DOHH2 (cell line): ENCODE results near the gene EIF2D.

Source experiments
- H3F3A ChIP-seq: fragments of 200-600 bp; sonication (generic), shearing (Covaris generic); 2 replicates; pipeline ENCODE4 v1.6.0; 2016; ENCODE audit warnings: antibody characterized with exemption, mild to moderate bottlenecking; ENCODE audit not compliant: control insufficient read depth, insufficient read depth
- H3K27ac ChIP-seq: fragments of 200-600 bp; sonication (generic); 2 replicates; pipeline ENCODE4 v1.5.1; 2014; ENCODE audit warnings: low read depth, mild to moderate bottlenecking, low read length, moderate library complexity
- H3K27me3 ChIP-seq: fragments of 200-600 bp; sonication (generic); 2 replicates; pipeline ENCODE4 v1.6.1; 2014; ENCODE audit warnings: mild to moderate bottlenecking, low read length, mixed read lengths; ENCODE audit not compliant: control insufficient read depth
- H3K36me3 ChIP-seq: fragments of 200-600 bp; sonication (generic); 2 replicates; pipeline ENCODE4 v1.6.1; 2014; ENCODE audit warnings: mild to moderate bottlenecking, low read length, moderate library complexity, mixed read lengths; ENCODE audit not compliant: control insufficient read depth
- H3K4me1 ChIP-seq: fragments of 200-600 bp; sonication (generic); 2 replicates; pipeline ENCODE4 v1.6.1; 2014; ENCODE audit warnings: mild to moderate bottlenecking, low read length, mixed read lengths; ENCODE audit not compliant: control insufficient read depth
- H3K4me2 ChIP-seq: fragments of 200-600 bp; sonication (generic); 2 replicates; pipeline ENCODE4 v1.6.0; 2014; ENCODE audit warnings: mild to moderate bottlenecking, low read length, moderate library complexity
- H3K4me3 ChIP-seq: fragments of 200-600 bp; sonication (generic); 2 replicates; pipeline ENCODE4 v1.5.1; 2014; ENCODE audit warnings: mild to moderate bottlenecking, low read length, mixed read lengths
- H3K79me2 ChIP-seq: fragments of 200-600 bp; sonication (generic); 2 replicates; pipeline ENCODE4 v1.6.1; 2014; ENCODE audit warnings: mild to moderate bottlenecking, low read length, mixed read lengths; ENCODE audit not compliant: control insufficient read depth
- H3K9me2 ChIP-seq: fragments of 200-600 bp; sonication (generic); replicated peaks from 2 replicates; pipeline ENCODE4 v1.6.1; 2014; ENCODE audit warnings: mild to moderate bottlenecking, low read length, mixed read lengths; ENCODE audit not compliant: control insufficient read depth
- H3K9me3 ChIP-seq: fragments of 200-600 bp; sonication (generic); 2 replicates; pipeline ENCODE4 v1.6.1; 2014; ENCODE audit warnings: antibody characterized with exemption, low read length, mixed read lengths; ENCODE audit not compliant: control insufficient read depth, insufficient read depth
- H4K20me1 ChIP-seq: fragments of 200-600 bp; sonication (generic); 2 replicates; pipeline ENCODE4 v1.6.0; 2014; ENCODE audit warnings: low read depth, mild to moderate bottlenecking, antibody characterized with exemption, low read length, moderate library complexity; ENCODE audit not compliant: control insufficient read depth, insufficient read depth
- CTCF ChIP-seq: fragments of 200-600 bp; sonication (generic); IDR thresholded peaks from one replicate; pipeline ENCODE4 v1.5.1; 2014; ENCODE audit warnings: antibody characterized with exemption, mild to moderate bottlenecking, low read depth, low read length; ENCODE audit not compliant: poor library complexity, severe bottlenecking
- EZH2phosphoT487 ChIP-seq: fragments of 200-600 bp; sonication (generic); IDR thresholded peaks from 2 replicates; pipeline ENCODE4 v1.6.1; 2017; ENCODE audit warnings: borderline replicate concordance, mild to moderate bottlenecking, antibody characterized with exemption, low read length, moderate library complexity, mixed read lengths

Gene EIF2D

GRCh38 chr1:206595581-206596318 lies 16.5 kb downstream of the EIF2D start:
- Histone ChIP-seq H3K4me2 (no peak overlapping the region), H4K20me1 (no peaks in the 10 kb centered on the region), H3K27ac (no peak overlapping the region), H3F3A (no peaks in the 10 kb centered on the region), H3K9me3 (no peaks in the 10 kb centered on the region), H3K9me2 (no peaks in the 10 kb centered on the region), H3K27me3 (no peaks in the 10 kb centered on the region), H3K4me1 (no peaks in the 10 kb centered on the region), H3K36me3 (peaks cover 81% of the 10 kb centered on the region), H3K79me2 (no peaks in the 10 kb centered on the region), H3K4me3 (no peak overlapping the region)
- TF ChIP-seq CTCF (no peak), EZH2phosphoT487 (no peak)

DNA sequence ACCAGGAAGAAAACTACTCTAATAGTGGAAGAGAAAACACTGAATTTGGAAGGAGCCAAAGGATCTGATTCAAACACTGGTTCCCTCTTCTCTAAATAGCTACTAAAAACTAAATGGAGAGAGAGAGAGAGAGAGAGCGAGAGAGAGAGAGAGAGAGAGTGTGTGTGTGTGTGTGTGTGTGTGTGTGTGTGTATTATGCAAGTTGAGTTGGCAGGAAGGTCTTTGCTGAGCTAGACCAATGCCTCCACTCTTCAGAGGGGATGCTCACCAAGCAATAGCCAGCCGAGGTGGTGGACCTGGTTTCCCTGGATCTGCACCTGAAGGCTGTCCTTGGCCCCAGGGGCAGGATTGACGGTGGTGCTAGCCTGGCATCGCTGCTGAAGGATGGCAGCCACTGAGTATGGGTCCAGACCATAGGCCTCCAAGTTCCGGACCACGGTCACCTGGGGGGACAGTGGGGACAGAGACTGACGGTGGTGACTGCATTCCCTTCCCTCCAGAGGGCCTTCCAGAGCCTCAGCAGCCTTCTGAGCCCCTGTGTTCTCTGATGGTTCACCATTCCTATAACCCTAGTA lies 18.8 kb downstream of the EIF2D start:
- no peak overlapping the region for H3K27ac ChIP-seq
- H3K9me2 ChIP-seq: no peaks in the 10 kb centered on the region
- no peaks in the 10 kb centered on the region for H4K20me1 ChIP-seq
- H3K9me3 ChIP-seq: no peaks in the 10 kb centered on the region
- no peaks in the 10 kb centered on the region for H3F3A ChIP-seq
- no peaks in the 10 kb centered on the region for H3K4me1 ChIP-seq
- H3K36me3 ChIP-seq: peaks cover 78% of the 10 kb centered on the region
- H3K4me3 ChIP-seq: no peak overlapping the region
- no peaks in the 10 kb centered on the region for H3K79me2 ChIP-seq
- no peak overlapping the region for H3K4me2 ChIP-seq
- TF ChIP-seq EZH2phosphoT487 (no peak), CTCF (no peak)
- H3K27me3 ChIP-seq: no peaks in the 10 kb centered on the region

DNA sequence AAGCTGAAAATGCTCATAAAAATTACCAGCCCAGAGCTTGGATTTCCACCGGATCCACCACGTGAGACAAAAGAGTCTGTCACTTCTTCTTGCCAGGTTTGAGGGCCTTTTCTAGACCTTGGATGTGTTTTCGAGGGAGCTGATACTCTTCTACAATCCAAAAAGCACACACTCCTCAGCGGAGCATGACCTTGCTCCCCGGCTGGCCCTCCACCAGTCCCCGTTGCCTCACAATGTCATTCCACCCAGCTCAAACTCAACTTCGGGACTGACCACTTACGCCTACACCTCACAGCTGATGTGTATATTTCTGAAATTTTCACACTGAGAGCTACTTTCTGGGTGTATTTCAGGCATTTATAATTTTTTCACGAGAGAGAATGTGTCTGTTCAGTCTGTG lies 20.6 kb downstream of the EIF2D start:
- TF ChIP-seq CTCF: no peak
- TF ChIP-seq EZH2phosphoT487: no peak
- H4K20me1 ChIP-seq: no peaks in the 10 kb centered on the region
- H3K27me3 ChIP-seq: no peaks in the 10 kb centered on the region
- no peak overlapping the region for H3K4me3 ChIP-seq
- no peaks in the 10 kb centered on the region for H3K9me3 ChIP-seq
- no peaks in the 10 kb centered on the region for H3F3A ChIP-seq
- H3K9me2 ChIP-seq: no peaks in the 10 kb centered on the region
- H3K79me2 ChIP-seq: no peaks in the 10 kb centered on the region
- H3K36me3 ChIP-seq: peaks cover 81% of the 10 kb centered on the region
- H3K4me1 ChIP-seq: no peaks in the 10 kb centered on the region
- no peak overlapping the region for H3K27ac ChIP-seq
- no peak overlapping the region for H3K4me2 ChIP-seq
